GM13977 (cell line): Measurements from ENCODE around the gene SELENOS.

Experiments used
- DNase-seq: peaks from one replicate; pipeline ENCODE4 v3.0.0; 2012; ENCODE audit warnings: low spot score
- in situ Hi-C: fragments of 300-500 bp; cut with MboI; formaldehyde crosslinking; loops from one replicate; pipeline ENCODE4 v1.12.0; 2022; ENCODE audit warnings: low sequenced_read_pairs, low pct_unique_long_range_greater_than_20kb, mixed read lengths, inconsistent platforms; ENCODE audit not compliant: unreplicated experiment
- TF ChIP-seq, protein P1 (sequence below): IDR thresholded peaks from 2 replicates; pipeline ENCODE4 v1.5.1; 2012; ENCODE audit warnings: mild to moderate bottlenecking, control low read depth; ENCODE audit not compliant: insufficient read depth; ENCODE audit errors: extremely low read depth, missing control alignments

SELENOS gene

GRCh38 chr15:101310161-101310480 lies 32.8 kb upstream of the SELENOS start:
- in situ Hi-C loops = no loop called here
- no peak for DNase-seq
- TF ChIP-seq, protein P1, sequence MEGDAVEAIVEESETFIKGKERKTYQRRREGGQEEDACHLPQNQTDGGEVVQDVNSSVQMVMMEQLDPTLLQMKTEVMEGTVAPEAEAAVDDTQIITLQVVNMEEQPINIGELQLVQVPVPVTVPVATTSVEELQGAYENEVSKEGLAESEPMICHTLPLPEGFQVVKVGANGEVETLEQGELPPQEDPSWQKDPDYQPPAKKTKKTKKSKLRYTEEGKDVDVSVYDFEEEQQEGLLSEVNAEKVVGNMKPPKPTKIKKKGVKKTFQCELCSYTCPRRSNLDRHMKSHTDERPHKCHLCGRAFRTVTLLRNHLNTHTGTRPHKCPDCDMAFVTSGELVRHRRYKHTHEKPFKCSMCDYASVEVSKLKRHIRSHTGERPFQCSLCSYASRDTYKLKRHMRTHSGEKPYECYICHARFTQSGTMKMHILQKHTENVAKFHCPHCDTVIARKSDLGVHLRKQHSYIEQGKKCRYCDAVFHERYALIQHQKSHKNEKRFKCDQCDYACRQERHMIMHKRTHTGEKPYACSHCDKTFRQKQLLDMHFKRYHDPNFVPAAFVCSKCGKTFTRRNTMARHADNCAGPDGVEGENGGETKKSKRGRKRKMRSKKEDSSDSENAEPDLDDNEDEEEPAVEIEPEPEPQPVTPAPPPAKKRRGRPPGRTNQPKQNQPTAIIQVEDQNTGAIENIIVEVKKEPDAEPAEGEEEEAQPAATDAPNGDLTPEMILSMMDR = no peak

GRCh38 chr15:101309436-101310160 lies 32.3 kb upstream of the SELENOS start:
- in situ Hi-C loops = no loop called here
- DNase-seq = no peak
- TF ChIP-seq, protein P1 = no peak

GRCh38 chr15:101308604-101309435 lies 31.5 kb upstream of the SELENOS start:
- in situ Hi-C loops = no loop called here
- DNase-seq = no peak
- TF ChIP-seq, protein P1 = no peak

DNA sequence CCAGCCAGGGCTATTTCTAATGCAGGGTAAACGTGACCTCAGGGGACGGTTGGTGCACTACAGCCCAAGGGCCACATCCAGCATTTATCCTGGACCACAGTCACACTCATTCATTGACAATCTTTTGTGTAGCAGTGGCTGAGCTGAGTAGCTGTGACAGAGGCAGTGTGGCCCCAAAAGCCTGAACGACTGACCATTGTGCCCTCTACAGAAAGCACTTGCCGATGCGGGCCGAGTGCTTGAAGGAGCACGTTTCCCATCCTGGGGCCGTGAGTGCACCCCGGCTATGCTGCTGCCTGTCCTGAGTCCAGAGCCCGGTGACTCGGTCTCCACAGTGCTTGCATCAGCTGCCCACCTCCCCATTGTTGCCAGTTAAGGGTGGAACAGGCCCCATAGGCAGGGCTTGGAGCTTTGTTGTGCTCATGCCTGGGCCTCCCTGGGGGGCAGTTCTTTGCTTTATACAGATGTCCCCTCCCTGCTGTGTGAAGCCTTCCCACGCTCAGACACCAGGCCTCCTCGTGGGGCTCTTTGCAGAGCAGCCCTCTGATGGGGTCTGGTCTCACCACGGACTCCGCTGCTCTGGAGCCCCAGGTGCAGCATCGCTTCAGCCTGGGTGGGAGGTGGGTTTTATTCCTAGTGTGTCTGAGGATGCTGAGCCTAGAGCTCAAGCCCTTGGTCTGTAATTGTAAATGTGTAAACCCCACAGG lies 30.8 kb upstream of the SELENOS start:
- in situ Hi-C loops = no loop called here
- no peak for DNase-seq
- TF ChIP-seq, protein P1 = no peak

DNA sequence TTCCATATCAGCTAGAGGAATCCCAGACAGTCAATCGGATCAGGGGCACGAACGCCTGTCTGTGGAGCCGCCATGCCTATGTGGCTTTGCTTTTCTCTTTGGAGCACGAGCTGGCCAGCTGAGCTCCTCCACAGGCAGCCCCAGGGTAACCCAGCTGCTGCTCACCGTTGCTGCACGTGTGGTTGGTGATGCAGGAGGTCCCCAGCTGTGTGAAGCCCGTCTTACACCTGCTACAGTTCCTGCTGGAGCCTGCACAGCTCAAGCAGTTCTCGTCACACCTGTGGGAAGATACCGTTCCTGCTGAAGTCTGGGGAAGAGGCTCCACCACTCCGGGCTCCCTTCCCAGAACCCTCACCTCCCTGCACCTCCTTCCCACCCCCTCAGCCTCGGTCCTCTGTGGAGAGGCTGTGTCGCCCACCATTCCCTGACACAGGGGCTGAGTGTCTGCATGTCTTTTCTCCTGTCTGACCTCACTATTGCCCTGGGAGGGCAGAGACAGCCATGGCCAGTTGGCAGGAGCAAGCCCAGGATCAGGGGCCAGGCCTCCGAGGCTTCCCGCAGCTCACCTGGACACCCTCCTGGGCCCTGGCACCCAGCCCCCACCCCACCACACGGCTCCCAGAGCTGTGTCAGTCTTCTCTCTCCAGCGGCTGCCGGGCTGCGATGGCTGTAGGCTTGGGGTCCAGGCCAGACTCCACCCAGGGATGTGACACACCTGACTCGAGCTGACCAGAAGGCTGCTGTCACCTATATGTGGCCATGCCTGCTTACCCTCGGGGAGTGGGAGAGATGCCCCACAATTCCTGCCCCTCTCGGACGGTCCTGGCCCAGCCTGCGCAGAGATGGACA lies 30.0 kb upstream of the SELENOS start:
- DNase-seq = no peak
- in situ Hi-C loops = no loop called here
- TF ChIP-seq, protein P1 = no peak
